ENCODE data around the gene LGALS16.
"Not testable (repeated sequence)": the region's sequence is repeated elsewhere in the genome, so short reads cannot be mapped to it uniquely, and the experiment has no call there.

LGALS16 gene

GRCh38 chr19:39655613-39656012 lies at the start of gene LGALS16:
TSS of gene LGALS16 (plus strand) at chr19:39655913. CDS start at chr19:39655962, 49 bp downstream.
- FAIRE-seq = no peak

GRCh38 chr19:39607021-39607420 lies 48.7 kb upstream of the LGALS16 start:
- FAIRE-seq = no peak

GRCh38 chr19:39607561-39607960 lies 48.2 kb upstream of the LGALS16 start:
- FAIRE-seq = no peak

- no peak for FAIRE-seq
Observed at GRCh38 chr19:39613597-39613996, 42.1 kb upstream of the LGALS16 start.

GRCh38 chr19:39617745-39618144 lies 38.0 kb upstream of the LGALS16 start:
- FAIRE-seq = no peak

GRCh38 chr19:39623946-39624345 lies 31.8 kb upstream of the LGALS16 start:
- FAIRE-seq = no peak

- FAIRE-seq = not testable (repeated sequence)
Observed at GRCh38 chr19:39627631-39628030, 28.1 kb upstream of the LGALS16 start.

GRCh38 chr19:39631178-39631577 lies 24.5 kb upstream of the LGALS16 start:
- FAIRE-seq = no peak

- FAIRE-seq = no peak
Observed at GRCh38 chr19:39631626-39632025, 24.1 kb upstream of the LGALS16 start.

- FAIRE-seq = no peak
Observed at GRCh38 chr19:39637891-39638290, 17.8 kb upstream of the LGALS16 start.

GRCh38 chr19:39641773-39642172 lies 13.9 kb upstream of the LGALS16 start:
- FAIRE-seq = no peak

GRCh38 chr19:39643591-39643990 lies 12.1 kb upstream of the LGALS16 start:
- no peak for FAIRE-seq

- no peak for FAIRE-seq
Observed at GRCh38 chr19:39645800-39646411, 9.8 kb upstream of the LGALS16 start.

- FAIRE-seq = no peak
Observed at GRCh38 chr19:39647918-39648317, 7.8 kb upstream of the LGALS16 start.

- no peak for FAIRE-seq
Observed at GRCh38 chr19:39659791-39660190, 4.1 kb downstream of the LGALS16 start.

- no peak for FAIRE-seq
Observed at GRCh38 chr19:39660661-39661060, 4.9 kb downstream of the LGALS16 start.

GRCh38 chr19:39661565-39661964 lies 5.9 kb downstream of the LGALS16 start:
- FAIRE-seq = no peak

- not testable (repeated sequence) for FAIRE-seq
Observed at GRCh38 chr19:39669860-39670259, 14.1 kb downstream of the LGALS16 start.

- no peak for FAIRE-seq
Observed at GRCh38 chr19:39670998-39671397, 15.3 kb downstream of the LGALS16 start.

GRCh38 chr19:39671739-39672363 lies 16.1 kb downstream of the LGALS16 start:
- no peak for FAIRE-seq

- no peak for FAIRE-seq
Observed at GRCh38 chr19:39672473-39672872, 16.8 kb downstream of the LGALS16 start.

- not testable (repeated sequence) for FAIRE-seq
Observed at GRCh38 chr19:39673862-39674261, 18.1 kb downstream of the LGALS16 start.

- no peak for FAIRE-seq
Observed at GRCh38 chr19:39676004-39676403, 20.3 kb downstream of the LGALS16 start.

- no peak for FAIRE-seq
Observed at GRCh38 chr19:39677961-39678889, 22.5 kb downstream of the LGALS16 start.

Measured in colon (tissue), 2 donors.